Activated CD4-positive, alpha-beta T cell treated with anti-CD3 and anti-CD28 coated beads, Interleukin-2, amount 50 U/mL, for 24 hours (primary cell): ENCODE results near the gene IGF1R.
"Not testable (repeated sequence)": the region's sequence is repeated elsewhere in the genome, so short reads cannot be mapped to it uniquely, and the experiment has no call there.

Experiments used
- DNase-seq, 2 donors: peaks; one replicate each; pipeline ENCODE4 v3.0.0-alpha.2; 2020; ENCODE audit warnings: low read depth in 1 of 2, low spot score in 1 of 2

IGF1R gene

GRCh38 chr15:98647774-98648653, at the start of gene IGF1R:
Gene IGF1R (plus strand): TSS chr15:98648539. CDS start chr15:98649582, 1,043 bp downstream.
- DNase-seq = peak; percentile 64 to 75

GRCh38 chr15:98599909-98600691, 48.2 kb upstream of the IGF1R start:
- DNase-seq = peak; percentile 9 to 34

- no peak for DNase-seq
Measured at GRCh38 chr15:98604983-98605382, 43.4 kb upstream of the IGF1R start.

GRCh38 chr15:98609144-98609852, 39.0 kb upstream of the IGF1R start:
- DNase-seq = no peak

GRCh38 chr15:98610991-98611390, 37.3 kb upstream of the IGF1R start:
- no peak for DNase-seq

- DNase-seq = no peak
Measured at GRCh38 chr15:98611808-98612207, 36.5 kb upstream of the IGF1R start.

- DNase-seq = no peak
Measured at GRCh38 chr15:98612490-98613110, 35.7 kb upstream of the IGF1R start.

- DNase-seq = no peak
Measured at GRCh38 chr15:98614681-98615080, 33.7 kb upstream of the IGF1R start.

- DNase-seq = no peak
Measured at GRCh38 chr15:98616397-98616796, 31.9 kb upstream of the IGF1R start.

- no peak for DNase-seq
Measured at GRCh38 chr15:98617328-98617980, 30.9 kb upstream of the IGF1R start.

- DNase-seq = not testable (repeated sequence)
Measured at GRCh38 chr15:98618576-98618975, 29.8 kb upstream of the IGF1R start.

- DNase-seq = no peak
Measured at GRCh38 chr15:98620020-98620419, 28.3 kb upstream of the IGF1R start.

GRCh38 chr15:98621021-98621420, 27.3 kb upstream of the IGF1R start:
- DNase-seq = no peak

- no peak for DNase-seq
Measured at GRCh38 chr15:98625614-98626013, 22.7 kb upstream of the IGF1R start.

- DNase-seq = no peak
Measured at GRCh38 chr15:98626153-98626552, 22.2 kb upstream of the IGF1R start.

GRCh38 chr15:98628216-98628615, 20.1 kb upstream of the IGF1R start:
- no peak for DNase-seq

GRCh38 chr15:98635848-98636247, 12.5 kb upstream of the IGF1R start:
- DNase-seq = no peak

GRCh38 chr15:98643115-98643514, 5.2 kb upstream of the IGF1R start:
- DNase-seq = no peak

- no peak for DNase-seq
Measured at GRCh38 chr15:98646546-98647025, 1.8 kb upstream of the IGF1R start.

- DNase-seq = peak; percentile 50 to 53
Measured at GRCh38 chr15:98647026-98647773, 1.1 kb upstream of the IGF1R start.
